Measurements from ENCODE around the gene TLDC2. TPM values are rescaled to one million over a fixed set of nuclear protein-coding genes. Genes with fewer than 3 reads are reported as not detected.

TLDC2 gene
- total RNA-seq, 3 donors from 2014 or later = 11.6 to 35.0 (median 30.0) TPM

- intact Hi-C loops (cut with DNase I, micrococcal nuclease) = no loop called here
- ATAC-seq (peak; percentile 28), DNase-seq (peak in 1 of 3 donors; percentile 44)
- no peak overlapping the region for H3K4me3 ChIP-seq
- no peaks in the 10 kb centered on the region for H3K9me3 ChIP-seq
- H3K36me3 ChIP-seq (ENCODE audit: low read depth) = no peaks in the 10 kb centered on the region
- H3K4me1 ChIP-seq (ENCODE audit: low read depth) = peaks cover 7% of the 10 kb centered on the region
- no peak for TF ChIP-seq CTCF (IDR thresholded peaks at IDR 0.05)
These were observed 27.8 kb upstream of the TLDC2 start for GRCh38 chr20:36848078-36848660.

GRCh38 chr20:36848677-36849076 is 27.3 kb upstream of the TLDC2 start:
- DNase-seq = no peak
- Histone ChIP-seq H3K9me3 (no peaks in the 10 kb centered on the region), H3K4me1 (ENCODE audit: low read depth) (peaks cover 4% of the 10 kb centered on the region), H3K36me3 (ENCODE audit: low read depth) (no peaks in the 10 kb centered on the region), H3K4me3 (no peak overlapping the region)
- no peak for ATAC-seq
- TF ChIP-seq CTCF (IDR thresholded peaks at IDR 0.05) = no peak
- intact Hi-C loops (cut with DNase I, micrococcal nuclease) = no loop called here

- ATAC-seq = no peak
- no peaks in the 10 kb centered on the region for H3K9me3 ChIP-seq
- intact Hi-C loops (cut with DNase I, micrococcal nuclease) = no loop called here
- peaks cover 7% of the 10 kb centered on the region for H3K4me1 ChIP-seq (ENCODE audit: low read depth)
- H3K4me3 ChIP-seq = no peak overlapping the region
- no peak for TF ChIP-seq CTCF (IDR thresholded peaks at IDR 0.05)
- H3K36me3 ChIP-seq (ENCODE audit: low read depth) = no peaks in the 10 kb centered on the region
- no peak for DNase-seq
These were observed 26.4 kb upstream of the TLDC2 start for GRCh38 chr20:36849333-36850065.

GRCh38 chr20:36850759-36851158 is 25.2 kb upstream of the TLDC2 start:
- TF ChIP-seq CTCF (IDR thresholded peaks at IDR 0.05) = no peak
- ATAC-seq (no peak), DNase-seq (no peak)
- peaks cover 14% of the 10 kb centered on the region for H3K4me1 ChIP-seq (ENCODE audit: low read depth)
- no peak overlapping the region for H3K4me3 ChIP-seq
- intact Hi-C loops (cut with DNase I, micrococcal nuclease) = no loop called here
- no peaks in the 10 kb centered on the region for H3K36me3 ChIP-seq (ENCODE audit: low read depth)
- no peaks in the 10 kb centered on the region for H3K9me3 ChIP-seq

GRCh38 chr20:36851490-36851889 is 24.4 kb upstream of the TLDC2 start:
- no peak overlapping the region for H3K4me3 ChIP-seq

More at GRCh38 chr20:36851490-36851889, 24.4 kb upstream of the TLDC2 start:
- Histone ChIP-seq H3K9me3 (no peaks in the 10 kb centered on the region), H3K4me1 (ENCODE audit: low read depth) (peaks cover 14% of the 10 kb centered on the region), H3K36me3 (ENCODE audit: low read depth) (no peaks in the 10 kb centered on the region)
- intact Hi-C loops (cut with DNase I, micrococcal nuclease) = no loop called here
- TF ChIP-seq CTCF (IDR thresholded peaks at IDR 0.05) = no peak
- no peak for DNase-seq
- ATAC-seq = no peak
